DOHH2 (cell line): ENCODE measurements around the gene ZBTB39.
"Not testable (repeated sequence)": the region's sequence is repeated elsewhere in the genome, so short reads cannot be mapped to it uniquely, and the experiment has no call there.

Experiments
- H3F3A ChIP-seq: fragments of 200-600 bp; sonication (generic), shearing (Covaris generic); 2 replicates; pipeline ENCODE4 v1.6.0; 2016; ENCODE audit warnings: antibody characterized with exemption, mild to moderate bottlenecking; ENCODE audit not compliant: control insufficient read depth, insufficient read depth
- H3K27ac ChIP-seq: fragments of 200-600 bp; sonication (generic); 2 replicates; pipeline ENCODE4 v1.5.1; 2014; ENCODE audit warnings: low read depth, mild to moderate bottlenecking, low read length, moderate library complexity
- H3K27me3 ChIP-seq: fragments of 200-600 bp; sonication (generic); 2 replicates; pipeline ENCODE4 v1.6.1; 2014; ENCODE audit warnings: mild to moderate bottlenecking, low read length, mixed read lengths; ENCODE audit not compliant: control insufficient read depth
- H3K36me3 ChIP-seq: fragments of 200-600 bp; sonication (generic); 2 replicates; pipeline ENCODE4 v1.6.1; 2014; ENCODE audit warnings: mild to moderate bottlenecking, low read length, moderate library complexity, mixed read lengths; ENCODE audit not compliant: control insufficient read depth
- H3K4me1 ChIP-seq: fragments of 200-600 bp; sonication (generic); 2 replicates; pipeline ENCODE4 v1.6.1; 2014; ENCODE audit warnings: mild to moderate bottlenecking, low read length, mixed read lengths; ENCODE audit not compliant: control insufficient read depth
- H3K4me2 ChIP-seq: fragments of 200-600 bp; sonication (generic); 2 replicates; pipeline ENCODE4 v1.6.0; 2014; ENCODE audit warnings: mild to moderate bottlenecking, low read length, moderate library complexity
- H3K4me3 ChIP-seq: fragments of 200-600 bp; sonication (generic); 2 replicates; pipeline ENCODE4 v1.5.1; 2014; ENCODE audit warnings: mild to moderate bottlenecking, low read length, mixed read lengths
- H3K79me2 ChIP-seq: fragments of 200-600 bp; sonication (generic); 2 replicates; pipeline ENCODE4 v1.6.1; 2014; ENCODE audit warnings: mild to moderate bottlenecking, low read length, mixed read lengths; ENCODE audit not compliant: control insufficient read depth
- H3K9me2 ChIP-seq: fragments of 200-600 bp; sonication (generic); replicated peaks from 2 replicates; pipeline ENCODE4 v1.6.1; 2014; ENCODE audit warnings: mild to moderate bottlenecking, low read length, mixed read lengths; ENCODE audit not compliant: control insufficient read depth
- H3K9me3 ChIP-seq: fragments of 200-600 bp; sonication (generic); 2 replicates; pipeline ENCODE4 v1.6.1; 2014; ENCODE audit warnings: antibody characterized with exemption, low read length, mixed read lengths; ENCODE audit not compliant: control insufficient read depth, insufficient read depth
- H4K20me1 ChIP-seq: fragments of 200-600 bp; sonication (generic); 2 replicates; pipeline ENCODE4 v1.6.0; 2014; ENCODE audit warnings: low read depth, mild to moderate bottlenecking, antibody characterized with exemption, low read length, moderate library complexity; ENCODE audit not compliant: control insufficient read depth, insufficient read depth
- CTCF ChIP-seq: fragments of 200-600 bp; sonication (generic); IDR thresholded peaks from one replicate; pipeline ENCODE4 v1.5.1; 2014; ENCODE audit warnings: antibody characterized with exemption, mild to moderate bottlenecking, low read depth, low read length; ENCODE audit not compliant: poor library complexity, severe bottlenecking
- EZH2phosphoT487 ChIP-seq: fragments of 200-600 bp; sonication (generic); IDR thresholded peaks from 2 replicates; pipeline ENCODE4 v1.6.1; 2017; ENCODE audit warnings: borderline replicate concordance, mild to moderate bottlenecking, antibody characterized with exemption, low read length, moderate library complexity, mixed read lengths

ZBTB39 gene

DNA sequence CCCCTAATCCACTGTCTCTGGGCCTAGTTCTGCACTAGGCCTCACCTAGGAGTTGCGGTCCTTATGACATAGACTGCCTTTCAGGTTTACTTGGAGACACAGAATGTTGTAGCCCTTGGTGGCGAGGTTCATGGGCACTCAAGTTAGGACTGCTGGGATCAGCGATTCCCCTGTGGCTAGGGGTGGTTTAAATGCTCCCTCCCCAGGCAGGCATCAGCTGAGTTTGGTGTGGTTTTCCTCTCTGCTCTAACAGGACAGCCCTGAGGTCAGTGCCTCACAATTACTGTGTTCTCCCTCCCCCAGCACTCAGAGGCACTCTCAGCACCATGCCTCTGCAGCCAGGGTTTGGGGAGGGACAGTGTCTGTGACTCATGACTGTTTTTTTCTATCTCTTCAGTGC is 26.7 kb downstream of the ZBTB39 start:
- Histone ChIP-seq H3K79me2 (no peaks in the 10 kb centered on the region), H3K36me3 (no peaks in the 10 kb centered on the region), H3F3A (no peaks in the 10 kb centered on the region), H3K4me1 (no peaks in the 10 kb centered on the region), H3K4me3 (no peak overlapping the region), H4K20me1 (no peaks in the 10 kb centered on the region), H3K27ac (no peak overlapping the region), H3K4me2 (no peak overlapping the region), H3K27me3 (no peaks in the 10 kb centered on the region), H3K9me3 (no peaks in the 10 kb centered on the region), H3K9me2 (no peaks in the 10 kb centered on the region)
- TF ChIP-seq EZH2phosphoT487 = no peak
- TF ChIP-seq CTCF = no peak

DNA sequence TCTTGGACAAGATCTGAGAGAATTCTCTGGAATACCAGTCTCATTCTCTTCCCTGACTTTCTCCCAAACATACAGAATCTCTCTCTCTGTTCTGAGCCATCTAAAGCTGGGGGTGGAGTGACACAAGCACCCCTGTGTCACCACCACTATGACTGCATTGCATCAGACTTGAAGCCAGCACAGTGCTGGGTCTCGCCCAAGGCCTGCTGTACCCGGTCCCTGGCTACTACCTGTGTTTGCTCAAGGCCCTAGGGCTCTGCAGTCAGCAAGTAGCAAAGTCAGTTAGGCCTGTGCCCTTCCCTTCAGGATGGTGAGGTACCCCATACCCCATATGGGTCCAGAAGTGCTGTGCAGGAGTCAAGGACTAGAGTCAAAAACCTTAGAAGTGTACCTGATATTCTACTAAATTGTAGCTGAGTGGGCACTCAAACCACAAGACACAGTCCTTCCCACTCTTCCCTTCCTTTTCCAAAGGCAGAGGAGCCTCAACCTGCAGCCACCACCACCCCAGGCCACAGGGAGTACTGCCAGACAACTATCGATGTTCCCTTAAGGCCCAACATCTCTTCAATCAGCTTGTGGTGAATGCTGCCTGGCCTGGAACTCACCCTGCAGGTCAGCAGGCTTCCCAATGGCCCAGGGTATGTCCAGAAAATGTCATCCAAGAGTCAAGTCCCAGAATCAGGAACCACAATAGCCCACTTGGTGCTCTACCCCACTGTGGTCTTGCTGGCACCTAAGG is 27.8 kb downstream of the ZBTB39 start:
- Histone ChIP-seq H3K27ac (no peak overlapping the region), H3K4me3 (no peak overlapping the region), H3K9me3 (no peaks in the 10 kb centered on the region), H3K9me2 (no peaks in the 10 kb centered on the region), H3K36me3 (no peaks in the 10 kb centered on the region), H3K27me3 (no peaks in the 10 kb centered on the region), H3F3A (no peaks in the 10 kb centered on the region), H3K4me2 (no peak overlapping the region), H4K20me1 (no peaks in the 10 kb centered on the region), H3K79me2 (no peaks in the 10 kb centered on the region), H3K4me1 (no peaks in the 10 kb centered on the region)
- TF ChIP-seq CTCF (no peak), EZH2phosphoT487 (no peak)

- H3K4me3 ChIP-seq, H3K4me1 ChIP-seq, H3K36me3 ChIP-seq, H3K9me3 ChIP-seq, H3F3A ChIP-seq, H3K27ac ChIP-seq, H3K79me2 ChIP-seq, H4K20me1 ChIP-seq, H3K9me2 ChIP-seq, H3K27me3 ChIP-seq, H3K4me2 ChIP-seq: not testable (repeated sequence)
These were observed 29.0 kb downstream of the ZBTB39 start for GRCh38 chr12:56977361-56977760.

DNA sequence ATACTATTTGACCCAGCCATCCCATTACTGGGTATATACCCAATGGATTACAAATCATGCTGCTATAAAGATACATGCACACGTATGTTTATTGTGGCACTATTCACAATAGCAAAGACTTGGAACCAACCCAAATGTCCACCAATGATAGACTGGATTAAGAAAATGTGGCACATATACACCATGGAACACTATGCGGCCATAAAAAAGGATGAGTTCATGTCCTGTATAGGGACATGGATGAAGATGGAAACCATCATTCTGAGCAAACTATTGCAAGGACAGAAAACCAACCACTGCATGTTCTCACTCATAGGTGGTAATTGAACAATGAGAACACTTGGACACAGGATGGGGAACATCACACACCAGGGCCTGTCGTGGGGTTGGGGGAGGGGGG is 32.1 kb downstream of the ZBTB39 start:
- H3K4me2 ChIP-seq, H3K4me1 ChIP-seq, H3K27ac ChIP-seq, H3K9me2 ChIP-seq, H3K4me3 ChIP-seq, H3K79me2 ChIP-seq, H4K20me1 ChIP-seq, H3K27me3 ChIP-seq, H3F3A ChIP-seq, H3K36me3 ChIP-seq, H3K9me3 ChIP-seq: not testable (repeated sequence)

- H3K9me2 ChIP-seq, H3F3A ChIP-seq, H3K9me3 ChIP-seq, H3K4me1 ChIP-seq, H4K20me1 ChIP-seq, H3K27me3 ChIP-seq, H3K36me3 ChIP-seq, H3K79me2 ChIP-seq, H3K4me3 ChIP-seq, H3K27ac ChIP-seq, H3K4me2 ChIP-seq: not testable (repeated sequence)
These were observed 37.4 kb downstream of the ZBTB39 start for GRCh38 chr12:56968910-56969309.

GRCh38 chr12:56965997-56966642 is 40.2 kb downstream of the ZBTB39 start:
- H3K4me1 ChIP-seq, H3F3A ChIP-seq, H3K27ac ChIP-seq, H3K27me3 ChIP-seq, H3K9me2 ChIP-seq, H3K79me2 ChIP-seq, H3K9me3 ChIP-seq, H3K36me3 ChIP-seq, H4K20me1 ChIP-seq, H3K4me2 ChIP-seq, H3K4me3 ChIP-seq: not testable (repeated sequence)
